ENCODE results near the gene TOM1L2. TPM values are rescaled to one million over a fixed set of nuclear protein-coding genes. Genes with fewer than 3 reads are reported as not detected.

TOM1L2 gene
- polyA plus RNA-seq, 1 donor from 2014 or later: 40.9 TPM

DNA sequence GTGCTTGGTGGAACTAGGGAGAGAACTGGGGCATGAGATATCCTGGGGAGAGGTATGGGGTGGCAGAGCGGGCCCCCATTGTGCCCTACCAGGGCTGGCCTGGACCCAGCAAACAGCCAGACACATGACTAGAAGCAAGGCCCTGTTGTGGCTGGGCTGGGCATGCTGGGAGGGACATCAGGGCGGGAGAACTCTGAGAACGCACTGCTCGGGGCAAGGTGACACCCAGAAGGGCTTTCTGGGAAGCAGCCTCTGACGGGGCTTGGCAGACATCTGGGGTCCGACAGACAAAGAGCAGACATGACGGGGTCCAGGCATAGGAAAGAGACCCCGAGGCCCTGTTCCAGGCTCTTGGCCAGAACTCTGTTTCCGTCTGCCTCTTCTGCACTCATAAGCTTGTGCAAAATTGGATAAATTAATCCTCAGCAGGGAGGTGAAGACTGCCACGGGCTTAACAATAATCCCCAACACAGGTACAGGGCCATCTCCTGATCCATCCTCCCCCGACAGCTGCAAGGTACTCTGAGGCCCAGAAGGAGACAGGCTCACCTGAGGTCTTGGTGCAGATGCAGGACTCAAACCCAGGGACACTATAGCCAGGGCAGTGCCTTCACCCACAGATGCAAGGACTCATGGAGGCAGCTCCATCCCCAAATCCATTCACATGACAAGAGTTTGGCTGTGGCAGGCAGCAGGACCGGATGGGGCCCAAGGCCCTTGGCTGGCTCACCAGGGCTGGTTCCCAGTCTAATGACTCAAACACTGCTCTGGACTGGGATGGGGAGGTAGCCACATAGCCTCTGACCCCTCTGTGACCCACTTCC is 140.8 kb downstream of the TOM1L2 start:
- Histone ChIP-seq H3K79me2 (replicated peaks; ENCODE audit: insufficient read depth, low read length) (peaks cover 14% of the 10 kb centered on the region), H4K20me1 (ENCODE audit: insufficient read depth) (no peaks in the 10 kb centered on the region), H3F3A (ENCODE audit: insufficient read depth, low read length, poor library complexity, severe bottlenecking) (no peaks in the 10 kb centered on the region), H3K9me3 (ENCODE audit: low read length) (no peaks in the 10 kb centered on the region), H2AFZ (ENCODE audit: low read depth, low read length) (no peak overlapping the region), H3K27ac (ENCODE audit: low read length) (no peak overlapping the region), H3K9ac (ENCODE audit: low read length) (no peak overlapping the region), H3K9me2 (ENCODE audit: insufficient read depth, low read length) (no peaks in the 10 kb centered on the region), H3K36me3 (ENCODE audit: insufficient read depth, low read length) (no peaks in the 10 kb centered on the region), H3K4me3 (ENCODE audit: low read length) (no peak overlapping the region), H3K4me2 (ENCODE audit: low read length) (no peak overlapping the region), H3K27me3 (ENCODE audit: insufficient read depth, low read depth, low read length) (no peaks in the 10 kb centered on the region)
- TF ChIP-seq, protein P1, sequence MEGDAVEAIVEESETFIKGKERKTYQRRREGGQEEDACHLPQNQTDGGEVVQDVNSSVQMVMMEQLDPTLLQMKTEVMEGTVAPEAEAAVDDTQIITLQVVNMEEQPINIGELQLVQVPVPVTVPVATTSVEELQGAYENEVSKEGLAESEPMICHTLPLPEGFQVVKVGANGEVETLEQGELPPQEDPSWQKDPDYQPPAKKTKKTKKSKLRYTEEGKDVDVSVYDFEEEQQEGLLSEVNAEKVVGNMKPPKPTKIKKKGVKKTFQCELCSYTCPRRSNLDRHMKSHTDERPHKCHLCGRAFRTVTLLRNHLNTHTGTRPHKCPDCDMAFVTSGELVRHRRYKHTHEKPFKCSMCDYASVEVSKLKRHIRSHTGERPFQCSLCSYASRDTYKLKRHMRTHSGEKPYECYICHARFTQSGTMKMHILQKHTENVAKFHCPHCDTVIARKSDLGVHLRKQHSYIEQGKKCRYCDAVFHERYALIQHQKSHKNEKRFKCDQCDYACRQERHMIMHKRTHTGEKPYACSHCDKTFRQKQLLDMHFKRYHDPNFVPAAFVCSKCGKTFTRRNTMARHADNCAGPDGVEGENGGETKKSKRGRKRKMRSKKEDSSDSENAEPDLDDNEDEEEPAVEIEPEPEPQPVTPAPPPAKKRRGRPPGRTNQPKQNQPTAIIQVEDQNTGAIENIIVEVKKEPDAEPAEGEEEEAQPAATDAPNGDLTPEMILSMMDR (IDR thresholded peaks at IDR 0.05; ENCODE audit: poor library complexity, severe bottlenecking): no peak
- TF ChIP-seq POLR2AphosphoS5 (IDR thresholded peaks at IDR 0.05): no peak
- no peak for TF ChIP-seq SMC3 (conservative IDR thresholded peaks at IDR 0.05; ENCODE audit: poor library complexity)
- no peak for TF ChIP-seq EP300 (conservative IDR thresholded peaks at IDR 0.05; ENCODE audit: poor library complexity, severe bottlenecking)
- TF ChIP-seq EZH2 (IDR thresholded peaks at IDR 0.05; ENCODE audit: borderline replicate concordance, insufficient read depth, low read length, poor library complexity, severe bottlenecking): no peak
- no peak for TF ChIP-seq RAD21 (conservative IDR thresholded peaks at IDR 0.05)
- TF ChIP-seq MXI1 (conservative IDR thresholded peaks at IDR 0.05; ENCODE audit: poor library complexity, severe bottlenecking): no peak
- TF ChIP-seq TAF1 (IDR thresholded peaks at IDR 0.05; ENCODE audit: low read depth): no peak
- no peak for TF ChIP-seq REST (IDR thresholded peaks at IDR 0.05; ENCODE audit: borderline replicate concordance)

GRCh38 chr17:17830740-17831207 is 141.4 kb downstream of the TOM1L2 start:
- peaks cover 13% of the 10 kb centered on the region for H3K79me2 ChIP-seq (replicated peaks; ENCODE audit: insufficient read depth, low read length)
- H3K9me3 ChIP-seq (ENCODE audit: low read length): no peaks in the 10 kb centered on the region
- no peaks in the 10 kb centered on the region for H3K27me3 ChIP-seq (ENCODE audit: insufficient read depth, low read depth, low read length)
- no peak overlapping the region for H3K27ac ChIP-seq (ENCODE audit: low read length)
- no peaks in the 10 kb centered on the region for H3K9me2 ChIP-seq (ENCODE audit: insufficient read depth, low read length)
- no peaks in the 10 kb centered on the region for H4K20me1 ChIP-seq (ENCODE audit: insufficient read depth)
- no peak overlapping the region for H3K9ac ChIP-seq (ENCODE audit: low read length)
- TF ChIP-seq RAD21 (conservative IDR thresholded peaks at IDR 0.05) (no peak), EZH2 (IDR thresholded peaks at IDR 0.05; ENCODE audit: borderline replicate concordance, insufficient read depth, low read length, poor library complexity, severe bottlenecking) (no peak), POLR2AphosphoS5 (IDR thresholded peaks at IDR 0.05) (no peak), EP300 (conservative IDR thresholded peaks at IDR 0.05; ENCODE audit: poor library complexity, severe bottlenecking) (no peak), REST (IDR thresholded peaks at IDR 0.05; ENCODE audit: borderline replicate concordance) (no peak), SMC3 (conservative IDR thresholded peaks at IDR 0.05; ENCODE audit: poor library complexity) (no peak), TAF1 (IDR thresholded peaks at IDR 0.05; ENCODE audit: low read depth) (no peak), MXI1 (conservative IDR thresholded peaks at IDR 0.05; ENCODE audit: poor library complexity, severe bottlenecking) (no peak)
- TF ChIP-seq, protein P1 (IDR thresholded peaks at IDR 0.05; ENCODE audit: poor library complexity, severe bottlenecking): no peak
- no peaks in the 10 kb centered on the region for H3K36me3 ChIP-seq (ENCODE audit: insufficient read depth, low read length)
- H2AFZ ChIP-seq (ENCODE audit: low read depth, low read length): no peak overlapping the region
- H3F3A ChIP-seq (ENCODE audit: insufficient read depth, low read length, poor library complexity, severe bottlenecking): no peaks in the 10 kb centered on the region
- no peak overlapping the region for H3K4me3 ChIP-seq (ENCODE audit: low read length)
- H3K4me2 ChIP-seq (ENCODE audit: low read length): no peak overlapping the region

Measured in neural cell (in vitro differentiated cells).